Activated naive CD8-positive, alpha-beta T cell treated with anti-CD3 and anti-CD28 coated beads, Interleukin-2, amount 50 U/mL, for 24 hours (primary cell): Measurements from ENCODE around the gene SNAP91.

ENCODE experiments used
- ATAC-seq: fragments of 150-1000 bp; cut with Tn5 transposase; one replicate; pipeline ENCODE4 v1.10.0; 2021
- DNase-seq: peaks from one replicate; pipeline ENCODE4 v3.0.0; 2021
- H3K27ac Mint-ChIP-seq: one replicate; pipeline ENCODE4 v1.8.0; 2021; ENCODE audit warnings: mild to moderate bottlenecking, mixed read lengths
- H3K27me3 Mint-ChIP-seq: one replicate; pipeline ENCODE4 v1.8.0; 2021; ENCODE audit warnings: mixed read lengths
- H3K36me3 Mint-ChIP-seq: one replicate; pipeline ENCODE4 v1.8.0; 2021; ENCODE audit warnings: low read depth, mixed read lengths
- H3K4me1 Mint-ChIP-seq: one replicate; pipeline ENCODE4 v1.8.0; 2021; ENCODE audit warnings: mixed read lengths
- H3K4me3 Mint-ChIP-seq: one replicate; pipeline ENCODE4 v1.8.0; 2021; ENCODE audit warnings: mild to moderate bottlenecking, moderate library complexity, mixed read lengths
- H3K9me3 Mint-ChIP-seq: one replicate; pipeline ENCODE4 v1.8.0; 2021; ENCODE audit warnings: mixed read lengths

SNAP91 gene

DNA sequence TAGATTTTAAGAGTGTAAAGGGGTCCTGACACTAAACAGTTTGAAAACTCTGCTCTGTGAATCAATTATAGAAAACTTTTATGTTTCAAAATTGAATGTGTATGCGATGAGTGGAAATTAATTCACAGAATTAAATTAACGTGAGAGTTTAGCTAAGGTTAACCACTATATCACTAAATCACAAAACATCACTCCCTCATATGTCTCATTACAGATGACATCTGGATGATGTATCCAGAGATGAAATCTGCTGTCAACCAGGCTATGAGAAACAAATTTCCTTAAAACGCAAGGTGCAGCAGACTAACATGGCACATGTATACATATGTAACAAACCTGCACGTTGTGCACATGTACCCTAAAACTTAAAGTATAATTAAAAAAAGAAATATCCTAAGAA lies 169.2 kb downstream of the SNAP91 start:
- Mint-ChIP-seq H3K27ac (no peak overlapping the region), H3K9me3 (no peaks in the 10 kb centered on the region), H3K27me3 (peaks cover 10% of the 10 kb centered on the region), H3K4me1 (no peaks in the 10 kb centered on the region), H3K4me3 (no peak overlapping the region), H3K36me3 (no peaks in the 10 kb centered on the region)
- no peak for DNase-seq
- no peak for ATAC-seq

DNA sequence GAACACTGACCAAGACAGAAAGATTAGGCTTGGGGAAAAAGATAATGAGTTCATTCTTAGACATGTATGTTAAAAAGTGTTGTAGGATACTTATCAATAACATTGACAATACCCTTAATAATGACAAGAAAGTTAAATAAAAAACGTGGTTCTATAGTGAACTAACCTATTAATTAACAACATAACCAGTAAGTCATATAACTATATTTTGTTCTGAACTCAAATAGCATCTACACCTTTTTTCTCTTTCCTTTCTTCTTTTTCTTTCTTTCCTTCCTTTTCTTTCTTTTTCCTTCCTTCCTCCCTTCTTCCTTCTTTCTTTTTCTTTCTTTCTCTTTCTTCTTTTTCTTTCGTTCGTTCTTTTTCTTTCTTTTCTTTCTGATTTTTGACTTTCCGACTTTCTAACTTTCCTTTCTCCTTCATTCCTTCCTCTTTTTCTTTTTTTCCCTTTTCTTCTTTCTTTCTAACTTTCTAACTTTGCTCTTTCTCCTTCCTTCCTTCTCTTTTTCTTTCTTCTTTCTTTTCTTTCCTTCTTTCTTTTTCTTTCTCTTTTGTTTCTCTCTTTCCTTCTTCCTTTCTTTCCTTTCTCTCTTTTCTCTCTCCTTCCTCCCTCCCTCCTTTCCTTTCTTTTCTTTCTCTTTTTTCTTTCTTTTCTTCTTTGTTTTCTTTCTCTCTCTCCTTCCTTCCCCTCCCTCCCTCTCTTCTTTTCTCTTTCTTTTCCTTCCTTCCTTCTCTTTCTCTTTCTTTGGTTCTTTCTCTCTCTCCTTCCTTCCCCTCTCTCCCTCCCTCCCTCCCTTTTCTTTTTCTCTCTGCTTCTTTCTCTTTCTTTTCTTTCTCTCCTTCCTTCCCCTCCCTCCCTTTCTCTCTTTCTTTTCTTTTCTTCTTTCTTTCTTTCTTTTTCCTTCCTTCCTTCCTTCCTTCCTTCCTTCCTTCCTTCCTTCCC lies 172.0 kb downstream of the SNAP91 start:
- Mint-ChIP-seq H3K27ac (no peak overlapping the region), H3K27me3 (peaks cover 4% of the 10 kb centered on the region), H3K9me3 (no peaks in the 10 kb centered on the region), H3K4me1 (no peaks in the 10 kb centered on the region), H3K4me3 (no peak overlapping the region), H3K36me3 (no peaks in the 10 kb centered on the region)
- no peak for DNase-seq
- no peak for ATAC-seq

DNA sequence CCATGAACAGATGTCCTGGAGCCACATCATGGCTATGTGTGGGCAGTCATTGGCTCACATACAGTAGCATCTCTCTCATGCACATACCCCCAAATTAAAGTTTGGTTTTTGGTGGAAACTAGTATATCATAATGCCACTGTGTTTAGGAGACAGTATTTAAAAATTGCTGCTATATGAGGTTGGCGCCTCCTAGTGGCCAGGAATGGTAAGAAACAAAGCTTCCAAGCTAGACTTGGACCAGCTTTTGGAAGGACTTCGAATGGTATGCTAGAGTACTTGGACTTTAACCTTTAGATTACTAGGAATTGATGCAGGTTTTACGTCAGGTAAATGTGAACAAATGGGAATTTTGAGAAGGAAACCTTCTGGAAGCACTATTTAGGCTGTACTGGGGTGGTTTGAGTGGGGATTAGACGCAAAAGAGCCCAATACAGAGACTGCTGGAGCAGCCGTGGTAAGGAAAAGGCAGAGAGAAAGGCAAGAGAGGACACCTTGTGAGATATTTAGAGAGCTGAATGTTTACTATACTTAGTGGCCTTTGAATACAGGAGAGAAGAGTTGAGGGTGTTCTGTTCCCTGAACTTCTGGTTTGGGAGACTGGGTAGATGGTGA lies 172.8 kb downstream of the SNAP91 start:
- ATAC-seq (no peak), DNase-seq (peak; percentile 60)
- no peaks in the 10 kb centered on the region for H3K9me3 Mint-ChIP-seq
- no peaks in the 10 kb centered on the region for H3K36me3 Mint-ChIP-seq
- H3K27me3 Mint-ChIP-seq, result peaks cover 4% of the 10 kb centered on the region
- H3K4me3 Mint-ChIP-seq, result no peak overlapping the region
- H3K4me1 Mint-ChIP-seq, result no peaks in the 10 kb centered on the region
- no peak overlapping the region for H3K27ac Mint-ChIP-seq

DNA sequence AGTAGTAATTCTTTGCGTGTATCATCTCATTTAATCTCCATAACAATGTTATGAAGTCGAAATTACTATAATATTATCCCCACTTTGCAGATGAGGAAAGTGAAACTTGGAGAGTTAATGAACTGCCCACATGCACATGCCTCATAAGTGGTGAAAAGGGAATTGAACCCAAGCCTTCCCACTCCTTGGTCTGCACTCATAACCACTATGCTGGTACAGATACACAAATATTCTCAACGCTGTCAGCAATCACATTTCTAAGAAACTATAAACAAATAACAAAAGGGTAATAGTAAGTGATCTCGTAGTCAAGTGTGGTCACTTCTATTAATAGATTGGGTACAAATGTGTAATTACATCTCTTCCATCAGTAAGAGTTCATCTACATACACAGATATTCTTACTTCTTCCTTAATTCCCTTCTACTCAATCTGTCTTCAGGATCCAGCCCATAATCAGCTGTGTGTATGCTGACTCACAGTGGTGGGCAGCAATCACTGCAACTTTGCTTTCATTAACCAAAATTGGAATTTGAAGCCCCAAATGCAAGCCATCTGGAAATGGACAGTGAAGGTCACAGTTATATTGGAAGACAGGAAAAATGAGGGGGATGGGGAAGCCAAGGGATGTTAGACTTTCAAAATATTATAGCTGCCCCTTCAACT lies 190.0 kb downstream of the SNAP91 start:
- H3K27me3 Mint-ChIP-seq, result peaks cover 16% of the 10 kb centered on the region
- no peak overlapping the region for H3K4me3 Mint-ChIP-seq
- H3K4me1 Mint-ChIP-seq, result no peaks in the 10 kb centered on the region
- ATAC-seq, result no peak
- no peak for DNase-seq
- no peaks in the 10 kb centered on the region for H3K9me3 Mint-ChIP-seq
- H3K27ac Mint-ChIP-seq, result no peak overlapping the region
- no peaks in the 10 kb centered on the region for H3K36me3 Mint-ChIP-seq

DNA sequence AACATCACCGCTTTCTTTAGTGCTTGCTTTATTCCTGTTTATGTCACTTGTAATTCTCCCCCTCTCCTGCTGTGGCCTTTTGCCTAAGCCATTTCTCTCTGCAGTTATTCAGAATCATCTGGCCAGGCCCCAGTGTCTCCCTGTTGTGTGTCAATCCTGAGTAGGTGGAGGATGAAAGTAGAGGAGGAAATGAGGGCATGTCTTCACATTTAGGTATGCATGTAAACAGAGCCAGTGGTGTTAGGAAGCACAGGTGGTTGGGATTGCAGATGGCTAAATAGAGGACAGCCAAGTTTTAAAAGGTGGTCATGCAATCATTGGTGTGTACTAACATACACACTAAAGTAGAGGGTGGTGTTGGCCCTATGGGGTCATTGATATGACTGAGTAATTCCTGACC lies 191.4 kb downstream of the SNAP91 start:
- no peaks in the 10 kb centered on the region for H3K9me3 Mint-ChIP-seq
- DNase-seq, result no peak
- no peak overlapping the region for H3K4me3 Mint-ChIP-seq

DNA sequence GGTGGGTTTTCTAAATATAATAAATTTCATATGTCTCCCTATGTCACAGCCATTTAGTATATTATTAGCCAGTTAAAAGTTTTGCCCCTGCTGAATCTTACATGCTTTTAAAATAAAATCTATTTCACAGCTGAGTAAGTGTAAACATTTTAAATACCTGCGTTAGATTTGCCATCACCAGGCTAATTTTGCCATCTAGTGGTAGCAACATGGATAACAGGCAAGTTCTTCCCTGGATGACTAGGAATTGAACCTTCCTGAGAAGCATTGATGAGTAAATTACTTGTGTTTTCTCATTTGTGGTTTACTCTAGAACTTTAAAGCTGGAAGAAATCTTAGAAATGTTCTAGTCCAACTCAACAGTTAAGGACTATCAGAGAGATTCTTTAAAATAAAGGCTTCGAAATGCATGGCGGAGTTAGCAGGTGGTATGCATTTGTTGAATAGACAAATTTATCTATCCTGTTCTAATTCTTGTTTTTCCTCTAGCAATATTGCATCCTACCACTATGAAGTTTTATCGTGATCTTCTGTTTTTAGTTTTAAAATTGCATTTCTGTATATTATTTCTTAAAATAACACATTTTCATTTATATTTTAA lies 193.9 kb downstream of the SNAP91 start:
- Mint-ChIP-seq H3K4me3 (no peak overlapping the region), H3K36me3 (no peaks in the 10 kb centered on the region), H3K4me1 (peaks cover 5% of the 10 kb centered on the region), H3K27me3 (peaks cover 38% of the 10 kb centered on the region), H3K27ac (no peak overlapping the region), H3K9me3 (no peaks in the 10 kb centered on the region)
- DNase-seq (peak; percentile 8), ATAC-seq (no peak)

More for the DNA sequence above, 191.4 kb downstream of the SNAP91 start:
- peaks cover 25% of the 10 kb centered on the region for H3K27me3 Mint-ChIP-seq
- H3K4me1 Mint-ChIP-seq, result no peaks in the 10 kb centered on the region
- ATAC-seq, result no peak
- no peaks in the 10 kb centered on the region for H3K36me3 Mint-ChIP-seq
- H3K27ac Mint-ChIP-seq, result no peak overlapping the region

DNA sequence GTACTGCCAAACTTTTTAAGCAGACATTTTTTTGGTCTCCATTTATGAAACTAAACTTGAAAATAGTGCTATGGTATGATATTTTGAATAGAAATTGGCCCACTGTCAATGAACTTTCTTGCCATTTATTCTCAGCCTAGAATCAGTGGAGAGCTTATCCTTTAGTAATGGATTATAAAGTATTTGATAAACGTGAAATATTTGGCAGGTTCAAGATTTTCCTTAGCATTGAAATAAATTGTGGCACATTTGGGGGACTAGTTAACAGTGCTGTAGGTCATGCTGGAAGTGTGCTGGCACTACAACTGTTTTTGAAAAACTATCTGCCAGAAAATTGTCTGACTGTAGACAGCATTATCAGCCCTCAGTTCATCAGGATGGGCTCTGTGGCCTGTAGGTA lies 194.4 kb downstream of the SNAP91 start:
- H3K27me3 Mint-ChIP-seq, result peaks cover 36% of the 10 kb centered on the region
- H3K4me3 Mint-ChIP-seq, result no peak overlapping the region
- ATAC-seq (no peak), DNase-seq (no peak)
- H3K27ac Mint-ChIP-seq, result no peak overlapping the region
- no peaks in the 10 kb centered on the region for H3K36me3 Mint-ChIP-seq
- peaks cover 5% of the 10 kb centered on the region for H3K4me1 Mint-ChIP-seq
- no peaks in the 10 kb centered on the region for H3K9me3 Mint-ChIP-seq

DNA sequence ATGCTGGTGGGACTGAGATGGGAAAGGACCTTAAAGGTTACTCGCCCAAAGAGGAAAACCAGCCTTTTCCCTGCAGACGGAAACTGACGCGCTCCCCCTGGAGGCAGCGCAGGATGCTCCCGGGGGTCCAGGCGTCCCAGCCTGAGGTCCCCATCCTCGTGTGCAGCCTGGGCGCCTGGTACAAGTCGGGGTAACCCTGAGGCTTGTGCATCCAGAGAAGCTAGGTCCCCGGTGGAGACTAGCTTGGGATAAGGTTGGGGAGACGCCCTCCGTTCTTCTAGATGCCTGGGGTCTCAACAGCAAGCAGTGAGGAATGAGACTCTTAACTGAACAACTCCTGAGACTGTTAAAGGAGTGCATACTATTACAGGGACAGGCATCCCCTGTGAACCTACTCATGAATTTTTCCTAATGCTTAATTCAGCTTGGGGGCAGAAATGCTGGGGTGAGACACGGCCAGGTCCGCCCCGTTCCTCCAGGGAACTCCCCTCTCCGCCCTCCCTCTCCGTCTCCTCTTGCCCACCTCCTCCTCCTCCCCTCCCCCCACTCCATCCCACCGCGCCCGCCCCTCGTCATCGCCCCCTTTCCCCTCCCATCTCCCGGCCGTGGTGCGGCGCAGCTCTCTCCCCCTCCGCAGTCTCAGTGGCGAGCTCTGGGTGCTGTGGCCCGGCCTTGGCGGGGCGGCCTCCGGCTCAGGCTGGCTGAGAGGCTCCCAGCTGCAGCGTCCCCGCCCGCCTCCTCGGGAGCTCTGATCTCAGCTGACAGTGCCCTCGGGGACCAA lies 196.8 kb downstream of the SNAP91 start, which contains the start of gene PRSS35:
Gene PRSS35, plus strand, starts transcription at position 634 of the 781 bp plus-strand sequence. CDS start 10,908 bp downstream, outside the sequence.
- H3K9me3 Mint-ChIP-seq, result no peaks in the 10 kb centered on the region
- ATAC-seq (peak; percentile 65), DNase-seq (peak; percentile 12)
- no peak within 1 kb of the TSS for H3K27ac Mint-ChIP-seq
- H3K4me3 Mint-ChIP-seq, result peak within 1 kb of the TSS; percentile 15
- no peaks in the 10 kb centered on the region for H3K36me3 Mint-ChIP-seq
- H3K4me1 Mint-ChIP-seq, result peaks cover 5% of the 10 kb centered on the region
- peaks cover 41% of the 10 kb centered on the region for H3K27me3 Mint-ChIP-seq

DNA sequence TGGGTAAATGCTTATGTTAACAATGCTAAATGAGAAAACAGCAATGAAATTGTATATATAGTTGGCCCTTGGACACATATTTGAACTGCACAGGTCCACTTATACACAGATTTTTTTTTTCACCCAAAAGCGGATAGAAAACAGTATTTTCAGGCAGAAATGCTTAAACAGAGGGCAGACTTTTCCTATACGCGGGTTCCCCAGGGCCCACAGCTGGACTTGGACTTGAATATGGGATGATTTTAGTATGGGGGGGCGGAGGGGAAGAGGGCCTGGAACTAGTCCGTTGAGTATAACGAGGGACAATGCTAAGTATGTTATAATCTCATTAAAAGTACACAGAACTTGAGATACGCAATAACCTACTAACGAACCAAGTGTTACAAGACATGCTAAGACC lies 197.6 kb downstream of the SNAP91 start:
- H3K4me1 Mint-ChIP-seq, result peaks cover 5% of the 10 kb centered on the region
- H3K36me3 Mint-ChIP-seq, result no peaks in the 10 kb centered on the region
- DNase-seq, result no peak
- H3K4me3 Mint-ChIP-seq, result no peak overlapping the region
- no peak for ATAC-seq
- no peak overlapping the region for H3K27ac Mint-ChIP-seq
- H3K9me3 Mint-ChIP-seq, result no peaks in the 10 kb centered on the region
- H3K27me3 Mint-ChIP-seq, result peaks cover 38% of the 10 kb centered on the region

DNA sequence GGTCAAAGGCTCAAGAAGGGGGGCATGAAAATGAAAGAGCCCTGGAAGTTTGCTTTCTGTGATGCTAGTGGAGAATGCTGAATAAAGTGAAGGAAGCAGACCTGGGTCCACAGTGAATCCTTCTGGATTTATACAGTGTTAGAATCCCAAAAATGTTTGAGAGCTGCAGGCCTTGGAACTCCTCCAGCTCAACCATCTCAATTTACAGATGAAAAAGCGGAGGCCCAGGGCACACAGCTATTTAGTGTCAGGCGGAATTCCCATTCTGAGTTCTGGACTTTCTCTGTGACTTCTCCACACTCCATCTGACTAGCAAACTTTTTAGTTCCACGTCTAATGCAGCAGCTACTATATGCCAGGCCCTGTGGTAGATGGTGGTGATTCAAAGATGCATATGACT lies 198.1 kb downstream of the SNAP91 start:
- Mint-ChIP-seq H3K27ac (no peak overlapping the region), H3K27me3 (peaks cover 36% of the 10 kb centered on the region), H3K4me3 (no peak overlapping the region), H3K36me3 (no peaks in the 10 kb centered on the region), H3K9me3 (no peaks in the 10 kb centered on the region), H3K4me1 (peaks cover 5% of the 10 kb centered on the region)
- ATAC-seq (no peak), DNase-seq (no peak)

DNA sequence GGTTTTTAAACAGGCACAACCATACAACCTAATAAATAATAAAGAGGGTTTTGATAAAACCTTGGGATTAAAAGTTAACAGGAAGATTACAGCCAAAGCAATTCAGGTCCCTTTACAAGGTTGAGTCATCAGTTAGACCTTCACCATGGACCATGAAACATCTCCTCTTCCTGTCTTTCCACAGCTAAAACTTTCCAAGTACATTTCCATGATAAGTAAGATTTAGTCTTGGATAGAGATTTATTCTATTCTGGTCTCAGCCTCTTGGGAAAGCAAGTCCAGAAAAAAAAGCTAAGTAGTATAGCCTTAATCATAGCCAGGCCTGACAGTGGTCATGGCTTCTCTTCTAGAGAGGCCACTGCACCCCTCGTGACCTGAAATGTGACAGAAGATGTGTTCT lies 199.5 kb downstream of the SNAP91 start:
- H3K9me3 Mint-ChIP-seq, result no peaks in the 10 kb centered on the region
- no peak overlapping the region for H3K27ac Mint-ChIP-seq
- H3K4me1 Mint-ChIP-seq, result peaks cover 5% of the 10 kb centered on the region
- ATAC-seq (no peak), DNase-seq (no peak)
- no peaks in the 10 kb centered on the region for H3K36me3 Mint-ChIP-seq
- no peak overlapping the region for H3K4me3 Mint-ChIP-seq
- peaks cover 31% of the 10 kb centered on the region for H3K27me3 Mint-ChIP-seq

DNA sequence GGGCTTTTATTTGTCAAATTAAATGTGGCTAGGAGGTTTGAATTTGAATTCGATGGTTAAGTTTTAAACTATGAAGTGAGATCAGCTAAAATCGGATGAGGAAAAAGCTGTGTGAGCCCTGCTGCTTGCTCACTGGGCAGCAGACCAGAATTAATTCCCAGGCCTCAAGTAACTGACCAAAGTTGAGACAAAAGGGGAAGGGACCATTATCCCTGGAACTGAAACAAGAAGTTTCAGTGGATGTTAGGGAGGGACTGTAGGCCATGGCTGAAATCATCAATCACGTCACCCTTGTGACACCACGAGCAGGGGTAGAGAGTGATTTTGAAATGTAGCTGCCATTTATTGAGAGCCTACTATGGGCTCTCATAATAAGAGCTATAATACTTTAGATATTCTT lies 203.5 kb downstream of the SNAP91 start:
- Mint-ChIP-seq H3K9me3 (peaks cover 5% of the 10 kb centered on the region), H3K4me3 (no peak overlapping the region)
- no peak for ATAC-seq

More for the DNA sequence above, 203.5 kb downstream of the SNAP91 start:
- no peak for DNase-seq
- Mint-ChIP-seq H3K36me3 (no peaks in the 10 kb centered on the region), H3K27me3 (peaks cover 8% of the 10 kb centered on the region), H3K4me1 (no peaks in the 10 kb centered on the region), H3K27ac (no peak overlapping the region)
